ENCODE measurements around the gene SPDYE3. TPM values are rescaled to one million over a fixed set of nuclear protein-coding genes. Genes with fewer than 3 reads are reported as not detected.
"Not testable (repeated sequence)": the region's sequence is repeated elsewhere in the genome, so short reads cannot be mapped to it uniquely, and the experiment has no call there.

The SPDYE3 gene
- total and polyA plus RNA-seq, 3 donors from 2014 or later = 2.8 to 5.7 (median 3.9) TPM

- H3K9me3 ChIP-seq, DNase-seq: not testable (repeated sequence)
- 92 to 93% methylated on average over 3 to 4 of the region's 5 CpGs for WGBS, 2 donors
Observed at GRCh38 chr7:100318329-100318728, 10.8 kb downstream of the SPDYE3 start.

GRCh38 chr7:100321648-100322047 lies 14.1 kb downstream of the SPDYE3 start:
- H3K36me3 ChIP-seq (ENCODE audit: low read depth, missing control alignments); H3K27me3 ChIP-seq; intact Hi-C loops (cut with DNase I; ENCODE audit: low total_unique reads); H3K9me3 ChIP-seq; H3K27ac ChIP-seq; DNase-seq; H3K4me3 ChIP-seq; H3K4me1 ChIP-seq: not testable (repeated sequence)
- 92 to 94% methylated on average over 1 of the region's 1 CpG for WGBS, 2 donors

More at GRCh38 chr7:100318329-100318728, 10.8 kb downstream of the SPDYE3 start:
- intact Hi-C loops (cut with DNase I; ENCODE audit: low total_unique reads); H3K27ac ChIP-seq; H3K36me3 ChIP-seq (ENCODE audit: low read depth, missing control alignments); H3K4me3 ChIP-seq; H3K27me3 ChIP-seq; H3K4me1 ChIP-seq: not testable (repeated sequence)

GRCh38 chr7:100324194-100324593 lies 16.7 kb downstream of the SPDYE3 start:
- H3K36me3 ChIP-seq (ENCODE audit: low read depth, missing control alignments); H3K4me3 ChIP-seq; H3K27me3 ChIP-seq; H3K9me3 ChIP-seq; H3K4me1 ChIP-seq; intact Hi-C loops (cut with DNase I; ENCODE audit: low total_unique reads); DNase-seq; H3K27ac ChIP-seq: not testable (repeated sequence)
- 82 to 93% methylated on average over 13 of the region's 13 CpGs for WGBS, 2 donors

- intact Hi-C loops (cut with DNase I; ENCODE audit: low total_unique reads); H3K9me3 ChIP-seq; H3K27me3 ChIP-seq; H3K27ac ChIP-seq; H3K36me3 ChIP-seq (ENCODE audit: low read depth, missing control alignments); H3K4me1 ChIP-seq; DNase-seq; H3K4me3 ChIP-seq: not testable (repeated sequence)
- WGBS, 2 donors = 85 to 90% methylated on average over 9 of the region's 9 CpGs
Observed at GRCh38 chr7:100325671-100326070, 18.2 kb downstream of the SPDYE3 start.

- H3K4me1 ChIP-seq; intact Hi-C loops (cut with DNase I; ENCODE audit: low total_unique reads); H3K4me3 ChIP-seq; H3K9me3 ChIP-seq; H3K36me3 ChIP-seq (ENCODE audit: low read depth, missing control alignments); H3K27me3 ChIP-seq; H3K27ac ChIP-seq; DNase-seq: not testable (repeated sequence)
- WGBS, 2 donors = 96 to 98% methylated on average over 5 to 9 of the region's 11 CpGs
Observed at GRCh38 chr7:100326914-100327313, 19.4 kb downstream of the SPDYE3 start.

- peak overlapping the region; percentile 95 to 98 for H3K27ac ChIP-seq
- H3K4me1 ChIP-seq; H3K36me3 ChIP-seq (ENCODE audit: low read depth, missing control alignments); H3K9me3 ChIP-seq; intact Hi-C loops (cut with DNase I; ENCODE audit: low total_unique reads); H3K27me3 ChIP-seq: not testable (repeated sequence)
- peak; percentile 93 for TF ChIP-seq POLR2A (IDR thresholded peaks at IDR 0.05)
- H3K4me3 ChIP-seq = peak overlapping the region; percentile 73 to 89
- DNase-seq = peak; percentile 95
- WGBS, 2 donors = 0% methylated on average over 60 of the region's 85 CpGs; no CpG with 5 or more reads in 1 of the 2 donors
Observed at GRCh38 chr7:100335566-100336466, 28.3 kb downstream of the SPDYE3 start.

GRCh38 chr7:100338083-100338696 lies 30.7 kb downstream of the SPDYE3 start:
- H3K9me3 ChIP-seq; H3K36me3 ChIP-seq (ENCODE audit: low read depth, missing control alignments); H3K4me1 ChIP-seq; H3K27me3 ChIP-seq; intact Hi-C loops (cut with DNase I; ENCODE audit: low total_unique reads); H3K4me3 ChIP-seq: not testable (repeated sequence)
- 61 to 73% methylated on average over 15 of the region's 15 CpGs for WGBS, 2 donors
- H3K27ac ChIP-seq = peak overlapping the region in 1 of 2 donors; percentile 23
- DNase-seq = peak; percentile 39

GRCh38 chr7:100341286-100341685 lies 33.8 kb downstream of the SPDYE3 start:
- H3K9me3 ChIP-seq; DNase-seq; H3K36me3 ChIP-seq (ENCODE audit: low read depth, missing control alignments); H3K27me3 ChIP-seq; H3K4me3 ChIP-seq; H3K27ac ChIP-seq: not testable (repeated sequence)
- peaks cover 27% of the 10 kb centered on the region for H3K4me1 ChIP-seq
- 79 to 92% methylated on average over 6 of the region's 6 CpGs for WGBS, 2 donors
- intact Hi-C loops (cut with DNase I; ENCODE audit: low total_unique reads) = loop anchor here (10.0 kb wide), 1 partner anchor 64 kb away; no protein-coding TSS in a partner anchor

All from testis (tissue), 3 donors.